ENCODE measurements around the gene SPATA9. TPM values are rescaled to one million over a fixed set of nuclear protein-coding genes. Genes with fewer than 3 reads are reported as not detected.

The SPATA9 gene
- total and polyA plus RNA-seq, 5 donors: 0.11 to 0.59 (median 0.44) TPM

GRCh38 chr5:95704150-95704549 lies 21.4 kb upstream of the SPATA9 start:
- Histone ChIP-seq H3K9me3 (ENCODE audit: control insufficient read depth, low read length) (no peaks in the 10 kb centered on the region), H3K27me3 (ENCODE audit: control insufficient read depth, insufficient read depth) (no peaks in the 10 kb centered on the region), H3K4me1 (ENCODE audit: control insufficient read depth, insufficient read depth, low read length) (no peaks in the 10 kb centered on the region), H3K4me3 (ENCODE audit: low read length) (no peak overlapping the region), H3K27ac (ENCODE audit: low read length) (no peak overlapping the region)
- DNase-seq (no peak), ATAC-seq (no peak)
- intact Hi-C loops (cut with DNase I): no loop called here
- 51% methylated on average over 1 of the region's 1 CpG for WGBS

DNA sequence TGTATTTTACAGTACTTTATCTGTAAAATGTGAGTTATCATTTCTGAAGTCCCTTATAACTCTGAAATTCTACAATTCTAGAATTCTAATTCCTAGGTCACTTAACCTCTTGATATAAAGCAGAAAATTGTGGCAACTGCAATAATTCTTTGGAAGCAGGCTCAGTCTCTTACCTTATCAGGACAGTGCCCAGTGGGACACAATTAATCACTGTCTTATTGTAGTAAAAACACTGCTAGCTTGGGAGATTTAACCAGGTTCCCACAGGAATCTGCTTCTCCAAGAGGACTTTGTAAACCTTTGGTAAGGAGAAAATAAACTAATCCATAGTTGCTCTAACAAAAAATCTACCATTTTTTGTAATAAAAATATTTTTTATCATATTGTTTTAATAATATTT lies 18.3 kb upstream of the SPATA9 start:
- Histone ChIP-seq H3K27ac (ENCODE audit: low read length) (no peak overlapping the region), H3K9me3 (ENCODE audit: control insufficient read depth, low read length) (no peaks in the 10 kb centered on the region), H3K4me3 (ENCODE audit: low read length) (no peak overlapping the region), H3K27me3 (ENCODE audit: control insufficient read depth, insufficient read depth) (no peaks in the 10 kb centered on the region), H3K4me1 (ENCODE audit: control insufficient read depth, insufficient read depth, low read length) (no peaks in the 10 kb centered on the region)
- intact Hi-C loops (cut with DNase I): no loop called here
- DNase-seq: no peak
- ATAC-seq: no peak

- WGBS: 100% methylated on average over 1 of the region's 1 CpG
- Histone ChIP-seq H3K27me3 (ENCODE audit: control insufficient read depth, insufficient read depth) (no peaks in the 10 kb centered on the region), H3K4me3 (ENCODE audit: low read length) (no peak overlapping the region), H3K9me3 (ENCODE audit: control insufficient read depth, low read length) (no peaks in the 10 kb centered on the region), H3K27ac (ENCODE audit: low read length) (no peak overlapping the region), H3K4me1 (ENCODE audit: control insufficient read depth, insufficient read depth, low read length) (no peaks in the 10 kb centered on the region)
- ATAC-seq (no peak), DNase-seq (no peak)
- intact Hi-C loops (cut with DNase I): no loop called here
These were observed 16.5 kb upstream of the SPATA9 start for GRCh38 chr5:95699337-95699736.

- no peak for DNase-seq
- no peaks in the 10 kb centered on the region for H3K4me1 ChIP-seq (ENCODE audit: control insufficient read depth, insufficient read depth, low read length)
- no peak for ATAC-seq
- H3K4me3 ChIP-seq (ENCODE audit: low read length): no peak overlapping the region
- WGBS: 49% methylated on average over 7 of the region's 7 CpGs
- no peaks in the 10 kb centered on the region for H3K27me3 ChIP-seq (ENCODE audit: control insufficient read depth, insufficient read depth)
- intact Hi-C loops (cut with DNase I): no loop called here
- H3K9me3 ChIP-seq (ENCODE audit: control insufficient read depth, low read length): no peaks in the 10 kb centered on the region
- no peak overlapping the region for H3K27ac ChIP-seq (ENCODE audit: low read length)
These were observed 15.2 kb upstream of the SPATA9 start for GRCh38 chr5:95697781-95698681.

- no peak for ATAC-seq
- Histone ChIP-seq H3K27ac (ENCODE audit: low read length) (no peak overlapping the region), H3K9me3 (ENCODE audit: control insufficient read depth, low read length) (no peaks in the 10 kb centered on the region), H3K4me1 (ENCODE audit: control insufficient read depth, insufficient read depth, low read length) (no peaks in the 10 kb centered on the region), H3K27me3 (ENCODE audit: control insufficient read depth, insufficient read depth) (no peaks in the 10 kb centered on the region), H3K4me3 (ENCODE audit: low read length) (no peak overlapping the region)
- intact Hi-C loops (cut with DNase I): no loop called here
- DNase-seq: no peak
These were observed 7.5 kb upstream of the SPATA9 start for GRCh38 chr5:95690333-95690732.

GRCh38 chr5:95689680-95690079 lies 6.9 kb upstream of the SPATA9 start:
- Histone ChIP-seq H3K4me3 (ENCODE audit: low read length) (no peak overlapping the region), H3K9me3 (ENCODE audit: control insufficient read depth, low read length) (no peaks in the 10 kb centered on the region), H3K27me3 (ENCODE audit: control insufficient read depth, insufficient read depth) (no peaks in the 10 kb centered on the region), H3K4me1 (ENCODE audit: control insufficient read depth, insufficient read depth, low read length) (no peaks in the 10 kb centered on the region), H3K27ac (ENCODE audit: low read length) (no peak overlapping the region)
- ATAC-seq (no peak), DNase-seq (no peak)
- WGBS: 97% methylated on average over 1 of the region's 1 CpG
- intact Hi-C loops (cut with DNase I): no loop called here

DNA sequence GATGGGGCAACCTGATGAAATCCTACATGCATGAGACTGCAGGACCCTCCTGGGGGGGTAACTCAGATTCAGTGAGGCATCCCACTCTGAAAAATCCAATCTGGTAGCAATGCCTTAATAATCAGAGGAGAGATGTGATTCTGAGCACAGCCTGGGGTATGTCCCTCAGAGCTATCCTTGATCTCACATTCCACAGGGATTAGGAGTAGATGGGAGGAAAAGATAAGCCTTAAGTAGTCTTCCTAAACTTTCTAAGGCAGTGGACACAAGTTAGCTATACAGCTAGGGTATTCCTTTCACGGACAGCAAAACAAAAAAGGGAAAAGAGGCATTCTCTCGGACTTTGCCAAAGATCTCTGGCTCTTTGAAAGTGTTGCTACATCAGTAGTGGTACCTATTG lies 3.9 kb upstream of the SPATA9 start:
- ATAC-seq (no peak), DNase-seq (no peak)
- no peak overlapping the region for H3K4me3 ChIP-seq (ENCODE audit: low read length)
- WGBS: 67% methylated on average over 2 of the region's 2 CpGs
- intact Hi-C loops (cut with DNase I): no loop called here
- H3K4me1 ChIP-seq (ENCODE audit: control insufficient read depth, insufficient read depth, low read length): no peaks in the 10 kb centered on the region
- no peaks in the 10 kb centered on the region for H3K9me3 ChIP-seq (ENCODE audit: control insufficient read depth, low read length)
- H3K27me3 ChIP-seq (ENCODE audit: control insufficient read depth, insufficient read depth): no peaks in the 10 kb centered on the region
- H3K27ac ChIP-seq (ENCODE audit: low read length): no peak overlapping the region

DNA sequence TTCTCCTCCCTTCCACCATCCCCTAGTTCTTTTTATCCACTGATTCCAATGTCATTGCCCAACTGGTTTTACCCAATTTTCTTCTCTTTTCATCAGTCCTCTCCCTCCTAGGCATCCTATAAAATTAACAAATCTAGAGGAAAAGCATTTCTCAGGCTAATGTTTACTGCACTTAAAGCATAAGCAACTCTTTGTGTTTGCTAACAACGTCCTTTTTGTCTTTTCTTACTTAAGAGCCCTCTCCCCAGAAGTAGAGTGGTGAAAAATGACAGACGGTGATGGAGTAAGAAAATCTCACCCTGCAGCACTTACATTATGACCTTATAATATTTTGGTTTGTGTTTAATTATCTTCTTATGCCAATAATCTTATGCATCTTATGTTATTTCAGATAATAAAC lies 1.6 kb upstream of the SPATA9 start:
- Histone ChIP-seq H3K4me1 (ENCODE audit: control insufficient read depth, insufficient read depth, low read length) (no peaks in the 10 kb centered on the region), H3K4me3 (ENCODE audit: low read length) (no peak overlapping the region), H3K9me3 (ENCODE audit: control insufficient read depth, low read length) (no peaks in the 10 kb centered on the region), H3K27ac (ENCODE audit: low read length) (no peak overlapping the region), H3K27me3 (ENCODE audit: control insufficient read depth, insufficient read depth) (no peaks in the 10 kb centered on the region)
- 87% methylated on average over 2 of the region's 2 CpGs for WGBS
- DNase-seq: no peak
- intact Hi-C loops (cut with DNase I): no loop called here
- no peak for ATAC-seq

DNA sequence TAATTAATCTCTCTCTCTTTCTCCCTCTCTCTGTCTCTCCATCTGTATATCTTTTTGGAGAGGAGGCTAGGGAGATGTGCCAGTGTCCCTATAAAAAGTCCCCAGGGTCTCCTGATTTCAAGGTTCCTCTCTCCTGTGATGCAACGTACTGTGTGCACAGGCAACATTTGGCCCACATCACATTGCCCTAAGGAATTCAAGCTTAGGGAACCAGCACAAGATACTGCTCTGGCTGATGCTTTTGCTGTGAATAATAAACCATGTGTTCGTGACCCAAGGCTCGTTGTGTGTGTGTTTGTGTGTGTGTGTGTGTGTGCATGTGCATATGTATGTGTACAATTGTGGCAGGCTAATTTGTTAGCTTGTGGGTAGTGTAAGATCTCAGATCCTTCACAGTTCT lies 9.7 kb downstream of the SPATA9 start:
- peak; percentile 58 to 65 for ATAC-seq
- intact Hi-C loops (cut with DNase I): no loop called here

GRCh38 chr5:95672641-95673040 lies 10.2 kb downstream of the SPATA9 start:
- H3K27ac ChIP-seq (ENCODE audit: low read length): no peak overlapping the region
- no peaks in the 10 kb centered on the region for H3K27me3 ChIP-seq (ENCODE audit: control insufficient read depth, insufficient read depth)
- intact Hi-C loops (cut with DNase I): no loop called here
- DNase-seq (no peak), ATAC-seq (no peak)
- H3K4me1 ChIP-seq (ENCODE audit: control insufficient read depth, insufficient read depth, low read length): peaks cover 5% of the 10 kb centered on the region
- H3K9me3 ChIP-seq (ENCODE audit: control insufficient read depth, low read length): no peaks in the 10 kb centered on the region
- H3K4me3 ChIP-seq (ENCODE audit: low read length): no peak overlapping the region

More for the DNA sequence above, 9.7 kb downstream of the SPATA9 start:
- Histone ChIP-seq H3K27me3 (ENCODE audit: control insufficient read depth, insufficient read depth) (no peaks in the 10 kb centered on the region), H3K4me3 (ENCODE audit: low read length) (no peak overlapping the region), H3K9me3 (ENCODE audit: control insufficient read depth, low read length) (no peaks in the 10 kb centered on the region), H3K4me1 (ENCODE audit: control insufficient read depth, insufficient read depth, low read length) (peaks cover 5% of the 10 kb centered on the region), H3K27ac (ENCODE audit: low read length) (no peak overlapping the region)
- 49% methylated on average over 3 of the region's 3 CpGs for WGBS
- peak in 2 of 3 donors; percentile 22 to 63 for DNase-seq

- Histone ChIP-seq H3K27ac (ENCODE audit: low read length) (no peak overlapping the region), H3K27me3 (ENCODE audit: control insufficient read depth, insufficient read depth) (no peaks in the 10 kb centered on the region), H3K9me3 (ENCODE audit: control insufficient read depth, low read length) (no peaks in the 10 kb centered on the region), H3K4me1 (ENCODE audit: control insufficient read depth, insufficient read depth, low read length) (peaks cover 5% of the 10 kb centered on the region), H3K4me3 (ENCODE audit: low read length) (no peak overlapping the region)
- ATAC-seq (no peak), DNase-seq (no peak)
- WGBS: 80% methylated on average over 1 of the region's 1 CpG
- intact Hi-C loops (cut with DNase I): no loop called here
These were observed 11.0 kb downstream of the SPATA9 start for GRCh38 chr5:95671826-95672225.

DNA sequence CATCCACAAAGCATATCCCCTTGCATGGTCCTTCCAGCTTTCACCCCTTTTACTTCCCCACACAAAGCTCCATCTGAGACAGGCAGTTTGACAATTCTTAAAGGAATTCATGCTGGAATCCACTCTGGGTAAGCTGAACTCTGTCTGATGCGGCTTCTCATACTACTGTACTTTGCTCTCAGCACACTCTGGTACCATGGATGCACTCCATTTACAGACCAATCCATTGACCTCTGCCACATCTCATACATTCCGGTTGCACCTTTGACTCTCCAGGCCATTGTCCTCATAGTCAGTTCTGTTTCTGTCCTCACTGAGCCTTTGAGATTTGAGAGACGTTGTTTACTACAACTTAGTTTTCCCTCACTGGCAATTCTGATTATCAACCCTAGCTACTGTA lies 12.2 kb downstream of the SPATA9 start:
- H3K4me3 ChIP-seq (ENCODE audit: low read length): no peak overlapping the region
- H3K9me3 ChIP-seq (ENCODE audit: control insufficient read depth, low read length): no peaks in the 10 kb centered on the region
- intact Hi-C loops (cut with DNase I): no loop called here
- no peak for ATAC-seq
- DNase-seq: no peak
- H3K27me3 ChIP-seq (ENCODE audit: control insufficient read depth, insufficient read depth): no peaks in the 10 kb centered on the region
- WGBS: 91% methylated on average over 3 of the region's 3 CpGs
- H3K4me1 ChIP-seq (ENCODE audit: control insufficient read depth, insufficient read depth, low read length): peaks cover 5% of the 10 kb centered on the region
- H3K27ac ChIP-seq (ENCODE audit: low read length): no peak overlapping the region

Measured in right cardiac atrium (tissue), 5 donors.